Suppressor macrophage treated with lipopolysaccharide for 4 hours (primary cell): ENCODE measurements around the gene RANBP10.
"Not testable (repeated sequence)": the region's sequence is repeated elsewhere in the genome, so short reads cannot be mapped to it uniquely, and the experiment has no call there.

ENCODE experiments used
- DNase-seq: peaks from one replicate; pipeline ENCODE4 v3.0.0-alpha.2; 2020

The RANBP10 gene

GRCh38 chr16:67775273-67775672 lies 31.1 kb downstream of the RANBP10 start:
- DNase-seq = no peak

- DNase-seq = no peak
These were observed 31.9 kb downstream of the RANBP10 start for GRCh38 chr16:67774457-67774853.

GRCh38 chr16:67773569-67774456 lies 32.5 kb downstream of the RANBP10 start:
- DNase-seq = no peak

GRCh38 chr16:67773099-67773498 lies 33.3 kb downstream of the RANBP10 start:
- DNase-seq = peak; percentile 14

GRCh38 chr16:67770346-67770991 lies 35.9 kb downstream of the RANBP10 start:
- DNase-seq = no peak

- DNase-seq = no peak
These were observed 38.4 kb downstream of the RANBP10 start for GRCh38 chr16:67767953-67768352.

GRCh38 chr16:67766291-67766690 lies 40.1 kb downstream of the RANBP10 start:
- no peak for DNase-seq

- no peak for DNase-seq
These were observed 42.1 kb downstream of the RANBP10 start for GRCh38 chr16:67764158-67764667.

GRCh38 chr16:67763066-67763465 lies 43.3 kb downstream of the RANBP10 start:
- no peak for DNase-seq

- DNase-seq = no peak
These were observed 44.0 kb downstream of the RANBP10 start for GRCh38 chr16:67762385-67762784.

- no peak for DNase-seq
These were observed 44.4 kb downstream of the RANBP10 start for GRCh38 chr16:67761924-67762323.

- DNase-seq = no peak
These were observed 45.5 kb downstream of the RANBP10 start for GRCh38 chr16:67760956-67761230.

- no peak for DNase-seq
These were observed 46.0 kb downstream of the RANBP10 start for GRCh38 chr16:67760206-67760955.

GRCh38 chr16:67758966-67759365 lies 47.4 kb downstream of the RANBP10 start:
- DNase-seq = no peak

- DNase-seq = no peak
These were observed 48.4 kb downstream of the RANBP10 start for GRCh38 chr16:67758006-67758405.

GRCh38 chr16:67752641-67753040 lies 53.7 kb downstream of the RANBP10 start:
- DNase-seq = no peak

- DNase-seq = not testable (repeated sequence)
These were observed 55.0 kb downstream of the RANBP10 start for GRCh38 chr16:67751331-67751730.

- no peak for DNase-seq
These were observed 55.9 kb downstream of the RANBP10 start for GRCh38 chr16:67750466-67750865.

GRCh38 chr16:67749436-67750078 lies 56.8 kb downstream of the RANBP10 start:
- no peak for DNase-seq

GRCh38 chr16:67748834-67749233 lies 57.5 kb downstream of the RANBP10 start:
- no peak for DNase-seq

- no peak for DNase-seq
These were observed 59.5 kb downstream of the RANBP10 start for GRCh38 chr16:67746846-67747245.

- no peak for DNase-seq
These were observed 65.2 kb downstream of the RANBP10 start for GRCh38 chr16:67741118-67741517.

- no peak for DNase-seq
These were observed 66.0 kb downstream of the RANBP10 start for GRCh38 chr16:67740391-67740790.
